NCI-H82 treated with DMSO at 0.1 percent for 48 hours (cell line): Measurements from ENCODE around the gene KRTAP12-4.
"Not testable (repeated sequence)": the region's sequence is repeated elsewhere in the genome, so short reads cannot be mapped to it uniquely, and the experiment has no call there.

Experiments used
- DNase-seq: peaks from one replicate; lab custom pipeline; 2025; ENCODE audit not compliant: unreplicated experiment; lab: John Stamatoyannopoulos, UW

The KRTAP12-4 gene

DNA sequence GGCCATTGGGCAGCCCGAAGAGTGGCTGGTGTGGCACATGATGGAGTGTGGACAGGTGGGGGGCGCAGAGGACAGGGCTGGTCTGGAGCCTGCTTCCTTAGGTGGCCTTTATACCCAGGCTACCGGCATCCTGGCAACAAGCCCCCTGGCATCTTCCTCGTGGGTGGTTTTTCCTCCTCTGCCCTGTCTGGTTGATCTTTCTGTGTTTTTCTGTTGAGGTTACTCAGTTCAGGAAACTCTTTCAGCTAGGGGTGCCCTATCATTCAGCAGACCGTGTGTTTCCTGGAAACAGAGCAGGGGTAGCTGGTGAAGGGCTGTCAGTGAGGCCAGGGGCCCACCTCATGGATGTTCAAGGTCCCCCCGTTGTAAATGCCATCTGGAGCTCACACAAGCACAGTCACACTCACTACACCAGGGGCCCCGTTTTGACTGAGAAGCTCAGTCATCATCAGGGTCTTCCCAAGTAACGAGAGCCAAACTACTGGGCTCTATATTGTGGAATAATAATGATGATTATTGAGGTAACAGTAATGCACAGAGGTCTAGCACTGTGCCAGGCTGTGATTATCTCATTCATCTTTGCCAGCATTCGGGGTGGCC, at the start of gene KRTAP12-4:
Gene KRTAP12-4, minus strand, starts transcription at position 84 of the 600 bp plus-strand sequence. Its CDS starts 45 bp downstream, at position 39.
- DNase-seq, result no peak

GRCh38 chr21:44703731-44704635, 49.5 kb upstream of the KRTAP12-4 start:
- no peak for DNase-seq

GRCh38 chr21:44702973-44703730, 48.7 kb upstream of the KRTAP12-4 start:
- no peak for DNase-seq

DNA sequence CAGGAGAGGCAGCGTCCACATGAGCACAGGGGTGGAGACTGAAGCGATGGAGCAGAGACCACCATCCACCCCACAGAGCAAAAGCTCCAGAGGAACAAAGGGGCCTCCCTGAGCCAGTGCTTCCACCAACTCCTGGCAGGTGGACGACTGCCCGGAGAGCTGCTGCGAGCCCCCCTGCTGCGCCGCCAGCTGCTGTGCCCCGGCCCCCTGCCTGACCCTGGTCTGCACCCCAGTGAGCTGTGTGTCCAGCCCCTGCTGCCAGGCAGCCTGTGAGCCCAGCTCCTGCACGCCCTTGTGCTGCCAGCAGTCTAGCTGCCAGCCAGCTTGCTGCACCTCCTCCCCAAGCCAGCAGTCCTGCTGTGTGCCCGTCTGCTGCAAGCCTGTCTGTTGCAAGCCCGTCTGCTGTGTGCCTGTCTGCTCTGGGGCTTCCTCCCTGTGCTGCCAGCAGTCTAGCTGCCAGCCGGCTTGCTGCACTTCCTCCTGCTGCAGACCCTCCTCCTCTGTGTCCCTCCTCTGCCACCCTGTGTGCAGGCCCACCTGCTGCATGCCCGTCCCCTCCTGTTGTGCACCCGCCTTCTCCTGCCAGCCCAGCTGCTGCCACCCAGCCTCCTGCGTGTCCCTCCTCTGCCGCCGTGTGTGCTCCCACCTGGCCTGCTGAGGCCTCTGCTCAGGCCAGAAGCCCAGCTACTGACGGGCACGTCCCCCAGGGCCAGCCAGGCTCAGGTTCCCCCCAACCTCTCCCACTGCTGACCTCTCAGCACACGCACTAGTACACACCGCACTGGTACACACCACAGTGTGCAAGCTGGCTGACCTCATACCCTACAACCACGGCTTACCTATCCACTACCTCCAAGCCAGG, 47.9 kb upstream of the KRTAP12-4 start:
- DNase-seq, result no peak

DNA sequence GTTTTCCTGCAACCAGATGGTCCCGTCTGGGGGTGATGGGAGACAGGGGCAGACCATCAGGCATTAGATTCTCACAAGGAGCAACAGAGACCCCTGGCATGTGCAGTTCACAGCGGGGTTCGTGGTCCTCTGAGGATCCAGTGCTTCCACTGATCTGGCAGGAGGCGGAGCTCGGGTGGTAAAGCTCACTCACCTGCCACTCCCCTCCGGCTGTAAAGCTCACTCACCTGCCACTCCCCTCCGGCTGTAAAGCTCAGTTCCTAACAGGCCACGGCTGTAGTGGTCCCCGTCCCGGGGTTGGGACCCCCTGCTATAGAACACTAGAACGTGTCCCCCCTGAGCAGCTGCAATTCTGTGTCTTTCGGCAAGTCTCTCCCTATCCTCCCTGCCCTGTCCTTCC, 47.1 kb upstream of the KRTAP12-4 start:
- DNase-seq, result no peak

DNA sequence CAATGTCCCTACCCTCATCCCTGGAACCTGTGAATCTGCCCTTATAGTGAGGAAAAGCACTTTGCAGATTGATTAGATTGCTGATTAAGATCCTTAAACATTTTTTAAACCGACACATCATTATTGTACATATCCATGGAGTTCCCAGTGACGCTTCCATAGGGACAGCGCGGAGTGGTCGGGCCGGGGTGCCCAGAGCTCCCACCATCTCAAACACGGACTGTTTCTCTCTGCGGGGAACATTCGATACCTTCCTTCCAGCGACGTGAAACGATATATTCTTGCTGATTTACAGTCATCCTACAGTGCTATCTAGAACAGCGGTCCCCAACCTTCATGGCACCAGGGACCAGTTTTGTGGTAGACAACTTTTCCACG, 46.6 kb upstream of the KRTAP12-4 start:
- no peak for DNase-seq

GRCh38 chr21:44700101-44701022, 45.9 kb upstream of the KRTAP12-4 start:
- no peak for DNase-seq

GRCh38 chr21:44699502-44700001, 45.1 kb upstream of the KRTAP12-4 start:
- no peak for DNase-seq

DNA sequence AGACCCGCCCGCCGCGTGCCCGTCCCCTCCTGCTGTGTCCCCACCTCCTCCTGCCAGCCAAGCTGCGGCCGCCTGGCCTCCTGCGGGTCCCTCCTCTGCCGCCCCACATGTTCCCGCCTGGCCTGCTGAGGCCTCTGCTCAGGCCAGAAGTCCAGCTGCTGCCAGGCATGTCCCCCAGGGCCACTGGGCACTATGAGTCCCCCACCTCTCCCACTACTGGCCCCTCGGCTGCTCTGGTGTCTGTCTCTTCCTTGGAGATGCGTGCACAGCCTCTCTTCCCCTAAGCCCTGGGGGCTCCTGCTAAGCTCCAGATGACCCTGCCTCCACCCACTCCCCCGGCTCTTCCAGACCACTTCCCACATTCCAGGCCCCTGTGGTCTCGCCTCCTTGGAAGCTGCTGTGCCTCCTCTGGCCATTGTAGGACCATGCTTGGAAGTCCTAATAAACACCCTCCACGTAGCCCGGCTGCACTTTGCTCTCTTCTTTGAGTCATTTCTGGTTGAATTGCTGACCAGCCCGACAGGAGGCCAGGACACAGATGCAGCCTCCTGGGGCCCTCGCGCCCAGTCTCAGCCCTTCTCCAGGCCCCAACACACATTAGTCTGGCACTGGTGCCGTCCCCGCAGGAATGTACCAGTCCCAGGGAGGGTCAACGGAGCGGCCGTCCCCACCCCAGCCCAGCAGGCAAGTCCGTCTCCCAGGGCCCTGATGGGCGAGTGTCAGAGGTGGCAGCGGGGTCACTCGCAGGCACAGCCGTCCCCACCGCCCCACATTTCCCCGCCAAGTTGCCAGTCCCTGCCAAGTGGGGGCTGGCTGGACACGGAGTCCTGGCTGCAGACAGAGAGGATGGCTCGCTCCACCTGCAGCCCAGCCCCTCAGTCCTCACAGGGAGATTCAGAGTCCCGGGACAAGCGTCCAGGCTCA, 43.6 kb upstream of the KRTAP12-4 start:
- DNase-seq, result no peak

- DNase-seq, result not testable (repeated sequence)
Observed at GRCh38 chr21:44697172-44697810, 42.8 kb upstream of the KRTAP12-4 start, which contains the start of gene KRTAP10-12. Gene KRTAP10-12 (plus strand): TSS chr21:44697172. CDS start chr21:44697202, 30 bp downstream.

GRCh38 chr21:44696572-44696971, 42.1 kb upstream of the KRTAP12-4 start:
- no peak for DNase-seq

- no peak for DNase-seq
Observed at GRCh38 chr21:44695641-44696040, 41.2 kb upstream of the KRTAP12-4 start.

GRCh38 chr21:44695184-44695583, 40.7 kb upstream of the KRTAP12-4 start:
- no peak for DNase-seq

- DNase-seq, result no peak
Observed at GRCh38 chr21:44694776-44695175, 40.3 kb upstream of the KRTAP12-4 start.

- no peak for DNase-seq
Observed at GRCh38 chr21:44692798-44693512, 38.5 kb upstream of the KRTAP12-4 start.

DNA sequence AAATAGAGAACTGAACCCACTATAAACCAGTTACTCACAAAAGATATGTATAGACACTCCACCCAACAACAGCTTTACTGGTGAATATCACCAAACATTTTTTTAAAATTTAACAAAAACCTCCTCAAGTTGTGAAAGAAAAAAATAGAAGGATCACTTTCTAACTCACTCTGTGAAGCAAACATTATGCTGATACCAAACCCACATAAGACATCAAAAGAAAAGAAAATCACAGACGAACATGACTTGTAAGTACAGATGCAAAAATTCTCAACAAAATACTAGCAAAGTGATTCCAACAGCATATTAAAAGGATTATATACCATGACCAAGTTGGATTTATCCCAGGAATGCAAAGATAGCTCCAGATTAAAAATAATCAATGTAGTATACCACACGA, 37.2 kb upstream of the KRTAP12-4 start:
- DNase-seq, result no peak

DNA sequence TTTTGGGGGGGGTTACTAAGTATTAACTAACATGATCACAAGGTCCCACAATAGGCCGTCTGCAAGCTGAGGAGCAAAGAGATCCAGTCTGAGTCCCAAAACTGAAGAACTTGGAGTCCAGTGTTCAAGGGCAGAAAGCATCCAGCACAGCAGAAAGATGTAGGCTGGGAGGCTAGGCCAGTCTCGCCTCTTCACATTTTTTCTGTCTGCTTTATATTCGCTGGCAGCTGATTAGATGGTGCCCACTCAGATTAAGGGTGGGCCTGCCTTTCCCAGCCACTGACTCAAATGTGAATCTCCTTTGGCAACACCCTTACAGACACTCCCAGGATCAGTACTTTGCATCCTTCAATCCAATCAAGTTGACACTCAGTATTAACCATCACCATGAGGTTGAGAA, 35.3 kb upstream of the KRTAP12-4 start:
- DNase-seq, result not testable (repeated sequence)
